Measurements from ENCODE around the gene SLC25A19. TPM values are rescaled to one million over a fixed set of nuclear protein-coding genes. Genes with fewer than 3 reads are reported as not detected.

The SLC25A19 gene
- polyA plus RNA-seq, 1 of the 3 experiments (the other 2 are of a cell fraction), result 11.7 TPM

DNA sequence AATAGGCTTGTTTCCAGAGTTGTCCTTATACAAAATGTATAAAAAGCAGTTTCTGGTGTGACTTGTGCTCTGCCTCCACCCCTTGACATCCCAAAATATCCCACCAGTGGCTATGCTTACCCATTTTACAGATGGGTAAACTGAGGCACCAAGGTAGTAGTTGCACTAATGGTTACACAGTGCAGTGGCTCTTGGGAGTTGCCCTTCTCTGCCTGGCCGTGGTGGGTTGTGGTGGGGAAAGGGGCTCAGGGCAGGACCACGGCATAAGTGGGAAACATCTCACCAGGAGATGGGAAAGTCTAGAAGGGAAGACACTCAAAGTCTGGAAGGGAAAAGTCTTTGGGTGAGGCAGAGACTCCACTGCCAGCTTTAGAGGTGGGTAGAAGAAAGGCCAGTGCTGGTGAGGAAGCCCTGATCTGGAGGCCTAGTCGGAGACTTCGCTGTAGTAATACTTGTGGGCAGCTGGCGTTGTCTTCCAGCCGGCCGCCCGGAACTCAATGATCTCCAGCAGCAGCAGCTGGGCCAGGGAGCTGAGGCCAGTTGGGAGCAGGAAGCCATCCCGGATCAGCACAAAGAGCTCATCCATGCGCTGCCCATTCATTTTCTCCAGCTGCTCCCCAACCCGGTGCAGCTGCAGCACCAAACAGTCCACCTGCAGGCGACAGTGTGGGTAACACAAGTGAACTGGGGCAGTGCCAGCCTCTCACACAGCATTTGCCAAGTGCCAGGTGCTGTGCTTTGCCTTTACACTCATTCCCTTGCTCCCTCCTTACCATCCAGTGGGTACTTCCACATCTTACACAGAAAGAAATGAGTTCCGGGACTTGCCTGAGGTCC, 22.7 kb downstream of the SLC25A19 start:
- Histone ChIP-seq H3K9ac (no peak overlapping the region), H2AFZ (ENCODE audit: low read depth) (no peak overlapping the region), H3K27ac (ENCODE audit: low read depth in 2 of 2, low read length in 1 of 2) (no peak overlapping the region), H3K4me1 (ENCODE audit: control insufficient read depth in 1 of 2, insufficient read depth in 2 of 2, low read depth in 1 of 2, low read length in 1 of 2) (peaks cover 15 to 23% of the 10 kb centered on the region in 2 experiments; a peak in 2 of 4 replicates), H3K4me2 (no peak overlapping the region), H3K4me3 (ENCODE audit: low read depth in 2 of 2, low read length in 1 of 2) (no peak overlapping the region), H4K20me1 (ENCODE audit: insufficient read depth) (no peaks in the 10 kb centered on the region), H3K79me2 (ENCODE audit: insufficient read depth) (peaks cover 30% of the 10 kb centered on the region), H3K36me3 (replicated peaks in 1 of 2; ENCODE audit: control insufficient read depth in 1 of 2, insufficient read depth in 2 of 2, low read length in 1 of 2) (peaks cover 33 to 35% of the 10 kb centered on the region in 2 experiments), H3K9me2 (no peaks in the 10 kb centered on the region), H3F3A (replicated peaks; ENCODE audit: insufficient read depth) (no peaks in the 10 kb centered on the region), H3K27me3 (ENCODE audit: insufficient read depth) (no peaks in the 10 kb centered on the region), H3K9me3 (no peaks in the 10 kb centered on the region)
- POLR2A ChIA-PET, result interaction anchor here (1.0 kb wide), 1 partner anchor 23 kb away, joined by 3 read pairs; the partner anchor contains the start of gene SLC25A19
- WGBS (ENCODE audit: low lambda C conversion rate), result 95% methylated on average over 13 of the region's 13 CpGs
- TF ChIP-seq MXI1 (IDR thresholded peaks at IDR 0.05; ENCODE audit: low read depth, low read length), result no peak
- no peak for TF ChIP-seq JUND (IDR thresholded peaks at IDR 0.05)
- no peak for TF ChIP-seq SMC3 (IDR thresholded peaks at IDR 0.05; ENCODE audit: low read depth, low read length)
- TF ChIP-seq, protein P1, sequence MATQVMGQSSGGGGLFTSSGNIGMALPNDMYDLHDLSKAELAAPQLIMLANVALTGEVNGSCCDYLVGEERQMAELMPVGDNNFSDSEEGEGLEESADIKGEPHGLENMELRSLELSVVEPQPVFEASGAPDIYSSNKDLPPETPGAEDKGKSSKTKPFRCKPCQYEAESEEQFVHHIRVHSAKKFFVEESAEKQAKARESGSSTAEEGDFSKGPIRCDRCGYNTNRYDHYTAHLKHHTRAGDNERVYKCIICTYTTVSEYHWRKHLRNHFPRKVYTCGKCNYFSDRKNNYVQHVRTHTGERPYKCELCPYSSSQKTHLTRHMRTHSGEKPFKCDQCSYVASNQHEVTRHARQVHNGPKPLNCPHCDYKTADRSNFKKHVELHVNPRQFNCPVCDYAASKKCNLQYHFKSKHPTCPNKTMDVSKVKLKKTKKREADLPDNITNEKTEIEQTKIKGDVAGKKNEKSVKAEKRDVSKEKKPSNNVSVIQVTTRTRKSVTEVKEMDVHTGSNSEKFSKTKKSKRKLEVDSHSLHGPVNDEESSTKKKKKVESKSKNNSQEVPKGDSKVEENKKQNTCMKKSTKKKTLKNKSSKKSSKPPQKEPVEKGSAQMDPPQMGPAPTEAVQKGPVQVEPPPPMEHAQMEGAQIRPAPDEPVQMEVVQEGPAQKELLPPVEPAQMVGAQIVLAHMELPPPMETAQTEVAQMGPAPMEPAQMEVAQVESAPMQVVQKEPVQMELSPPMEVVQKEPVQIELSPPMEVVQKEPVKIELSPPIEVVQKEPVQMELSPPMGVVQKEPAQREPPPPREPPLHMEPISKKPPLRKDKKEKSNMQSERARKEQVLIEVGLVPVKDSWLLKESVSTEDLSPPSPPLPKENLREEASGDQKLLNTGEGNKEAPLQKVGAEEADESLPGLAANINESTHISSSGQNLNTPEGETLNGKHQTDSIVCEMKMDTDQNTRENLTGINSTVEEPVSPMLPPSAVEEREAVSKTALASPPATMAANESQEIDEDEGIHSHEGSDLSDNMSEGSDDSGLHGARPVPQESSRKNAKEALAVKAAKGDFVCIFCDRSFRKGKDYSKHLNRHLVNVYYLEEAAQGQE (IDR thresholded peaks at IDR 0.05; ENCODE audit: low read depth, low read length), result no peak
- TF ChIP-seq, protein P2, sequence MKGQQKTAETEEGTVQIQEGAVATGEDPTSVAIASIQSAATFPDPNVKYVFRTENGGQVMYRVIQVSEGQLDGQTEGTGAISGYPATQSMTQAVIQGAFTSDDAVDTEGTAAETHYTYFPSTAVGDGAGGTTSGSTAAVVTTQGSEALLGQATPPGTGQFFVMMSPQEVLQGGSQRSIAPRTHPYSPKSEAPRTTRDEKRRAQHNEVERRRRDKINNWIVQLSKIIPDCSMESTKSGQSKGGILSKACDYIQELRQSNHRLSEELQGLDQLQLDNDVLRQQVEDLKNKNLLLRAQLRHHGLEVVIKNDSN (IDR thresholded peaks at IDR 0.05; ENCODE audit: borderline replicate concordance, low read depth), result no peak
- TF ChIP-seq FOXM1 (IDR thresholded peaks at IDR 0.05; ENCODE audit: low read depth), result no peak
- TF ChIP-seq, protein P3, sequence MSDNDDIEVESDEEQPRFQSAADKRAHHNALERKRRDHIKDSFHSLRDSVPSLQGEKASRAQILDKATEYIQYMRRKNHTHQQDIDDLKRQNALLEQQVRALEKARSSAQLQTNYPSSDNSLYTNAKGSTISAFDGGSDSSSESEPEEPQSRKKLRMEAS (IDR thresholded peaks at IDR 0.05; ENCODE audit: low read depth), result no peak
- no peak for TF ChIP-seq ELF1 (IDR thresholded peaks at IDR 0.05)
- TF ChIP-seq MEF2A (IDR thresholded peaks at IDR 0.05; ENCODE audit: borderline replicate concordance, low read depth), result no peak
- TF ChIP-seq, protein P4, sequence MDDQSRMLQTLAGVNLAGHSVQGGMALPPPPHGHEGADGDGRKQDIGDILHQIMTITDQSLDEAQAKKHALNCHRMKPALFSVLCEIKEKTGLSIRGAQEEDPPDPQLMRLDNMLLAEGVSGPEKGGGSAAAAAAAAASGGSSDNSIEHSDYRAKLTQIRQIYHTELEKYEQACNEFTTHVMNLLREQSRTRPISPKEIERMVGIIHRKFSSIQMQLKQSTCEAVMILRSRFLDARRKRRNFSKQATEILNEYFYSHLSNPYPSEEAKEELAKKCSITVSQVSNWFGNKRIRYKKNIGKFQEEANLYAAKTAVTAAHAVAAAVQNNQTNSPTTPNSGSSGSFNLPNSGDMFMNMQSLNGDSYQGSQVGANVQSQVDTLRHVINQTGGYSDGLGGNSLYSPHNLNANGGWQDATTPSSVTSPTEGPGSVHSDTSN (IDR thresholded peaks at IDR 0.05), result no peak
- TF ChIP-seq EZH2phosphoT487 (IDR thresholded peaks at IDR 0.05; ENCODE audit: borderline replicate concordance, low read depth), result no peak
- TF ChIP-seq NFIC (IDR thresholded peaks at IDR 0.05; ENCODE audit: borderline replicate concordance), result no peak
- no peak for TF ChIP-seq POLR2AphosphoS5 (IDR thresholded peaks at IDR 0.05; ENCODE audit: low read depth, low read length)
- TF ChIP-seq RCOR1 (IDR thresholded peaks at IDR 0.05; ENCODE audit: low read length), result no peak
- TF ChIP-seq NRF1 (IDR thresholded peaks at IDR 0.05; ENCODE audit: low read depth, low read length), result no peak
- no peak for TF ChIP-seq RXRA (IDR thresholded peaks at IDR 0.05; ENCODE audit: borderline replicate concordance, low read depth)
- TF ChIP-seq FOXJ3 (CRISPR knock-in tag; IDR thresholded peaks at IDR 0.05), result no peak
- DNase-seq, result peak; percentile 12
- CTCF ChIA-PET, result interaction anchor here (2.0 kb wide), 1 partner anchor 146 kb away, joined by 7 read pairs; no protein-coding TSS in a partner anchor

Measured in SK-N-SH (cell line).